ENCODE measurements around the gene ARID1B. TPM values are rescaled to one million over a fixed set of nuclear protein-coding genes. Genes with fewer than 3 reads are reported as not detected.

The ARID1B gene
- total and polyA plus RNA-seq, 2 of the 13 experiments (the other 11 are each of a cell fraction or from before 2014, with no cell fraction given) = 20.1 to 32.6 TPM

DNA sequence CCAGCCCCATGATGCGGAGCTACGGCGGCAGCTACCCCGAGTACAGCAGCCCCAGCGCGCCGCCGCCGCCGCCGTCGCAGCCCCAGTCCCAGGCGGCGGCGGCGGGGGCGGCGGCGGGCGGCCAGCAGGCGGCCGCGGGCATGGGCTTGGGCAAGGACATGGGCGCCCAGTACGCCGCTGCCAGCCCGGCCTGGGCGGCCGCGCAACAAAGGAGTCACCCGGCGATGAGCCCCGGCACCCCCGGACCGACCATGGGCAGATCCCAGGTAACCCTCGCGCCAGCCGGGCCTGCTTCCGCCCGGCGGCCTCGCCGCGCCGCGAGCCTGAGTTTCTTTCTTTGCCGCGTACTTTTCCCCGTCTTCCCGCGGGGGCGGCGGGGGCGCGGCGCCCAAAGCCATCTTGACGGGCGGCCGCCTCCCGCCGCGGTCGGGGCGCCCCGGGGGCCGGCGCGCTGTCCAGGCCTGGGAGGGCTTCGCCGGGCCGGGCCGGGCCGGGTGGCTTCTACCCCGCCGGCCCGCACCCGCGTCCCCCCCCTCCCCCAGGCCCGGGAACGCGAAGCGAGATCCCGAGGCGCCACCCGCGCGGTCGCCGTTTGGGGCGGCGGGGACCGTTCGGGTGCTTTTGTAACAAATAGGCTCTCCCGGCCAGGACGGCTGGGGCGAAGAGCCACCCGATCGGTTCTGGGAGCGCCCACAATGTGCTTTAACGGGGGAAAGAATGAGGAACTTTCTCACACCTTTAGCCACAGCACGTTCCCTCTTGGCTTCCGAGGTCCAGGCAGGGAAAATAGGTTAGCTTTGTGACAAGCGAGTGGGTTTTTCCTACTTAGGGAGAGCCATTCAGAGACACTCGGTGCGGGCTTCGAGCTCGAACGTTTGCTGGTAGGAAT is 2.3 kb downstream of the ARID1B start (continued):
- no peak for TF ChIP-seq ZNF274 (CRISPR knock-in tag; IDR thresholded peaks at IDR 0.05)
- TF ChIP-seq, protein P1, sequence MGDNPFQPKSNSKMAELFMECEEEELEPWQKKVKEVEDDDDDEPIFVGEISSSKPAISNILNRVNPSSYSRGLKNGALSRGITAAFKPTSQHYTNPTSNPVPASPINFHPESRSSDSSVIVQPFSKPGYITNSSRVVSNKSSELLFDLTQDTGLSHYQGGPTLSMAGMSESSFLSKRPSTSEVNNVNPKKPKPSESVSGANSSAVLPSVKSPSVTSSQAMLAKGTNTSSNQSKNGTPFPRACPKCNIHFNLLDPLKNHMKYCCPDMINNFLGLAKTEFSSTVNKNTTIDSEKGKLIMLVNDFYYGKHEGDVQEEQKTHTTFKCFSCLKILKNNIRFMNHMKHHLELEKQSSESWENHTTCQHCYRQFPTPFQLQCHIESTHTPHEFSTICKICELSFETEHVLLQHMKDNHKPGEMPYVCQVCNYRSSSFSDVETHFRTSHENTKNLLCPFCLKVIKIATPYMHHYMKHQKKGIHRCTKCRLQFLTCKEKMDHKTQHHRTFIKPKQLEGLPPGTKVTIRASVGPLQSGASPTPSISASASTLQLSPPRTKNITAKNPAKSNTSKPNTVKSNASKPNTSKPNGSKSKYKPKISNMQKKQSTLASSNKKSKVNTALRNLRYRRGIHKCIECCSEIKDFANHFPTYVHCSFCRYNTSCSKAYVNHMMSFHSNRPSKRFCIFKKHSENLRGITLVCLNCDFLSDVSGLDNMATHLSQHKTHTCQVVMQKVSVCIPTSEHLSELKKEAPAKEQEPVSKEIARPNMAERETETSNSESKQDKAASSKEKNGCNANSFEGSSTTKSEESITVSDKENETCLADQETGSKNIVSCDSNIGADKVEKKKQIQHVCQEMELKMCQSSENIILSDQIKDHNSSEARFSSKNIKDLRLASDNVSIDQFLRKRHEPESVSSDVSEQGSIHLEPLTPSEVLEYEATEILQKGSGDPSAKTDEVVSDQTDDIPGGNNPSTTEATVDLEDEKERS (CRISPR knock-in tag; IDR thresholded peaks at IDR 0.05) = no peak
- TF ChIP-seq, protein P2, sequence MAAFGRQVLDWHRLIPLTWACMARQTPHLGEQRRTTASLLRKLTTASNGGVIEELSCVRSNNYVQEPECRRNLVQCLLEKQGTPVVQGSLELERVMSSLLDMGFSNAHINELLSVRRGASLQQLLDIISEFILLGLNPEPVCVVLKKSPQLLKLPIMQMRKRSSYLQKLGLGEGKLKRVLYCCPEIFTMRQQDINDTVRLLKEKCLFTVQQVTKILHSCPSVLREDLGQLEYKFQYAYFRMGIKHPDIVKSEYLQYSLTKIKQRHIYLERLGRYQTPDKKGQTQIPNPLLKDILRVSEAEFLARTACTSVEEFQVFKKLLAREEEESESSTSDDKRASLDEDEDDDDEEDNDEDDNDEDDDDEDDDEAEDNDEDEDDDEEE (CRISPR knock-in tag; IDR thresholded peaks at IDR 0.05) = 0 out of 2 replicates have a peak, but pooled peaks have one; percentile 12
- TF ChIP-seq ZFY (CRISPR knock-in tag; IDR thresholded peaks at IDR 0.05) = peak; percentile 83
- TF ChIP-seq HHEX (CRISPR knock-in tag; IDR thresholded peaks at IDR 0.05) = no peak
- no peak for TF ChIP-seq RFX5 (IDR thresholded peaks at IDR 0.05; ENCODE audit: low read depth, low read length)
- TF ChIP-seq ZNF615 (CRISPR knock-in tag; IDR thresholded peaks at IDR 0.05; ENCODE audit: borderline replicate concordance) = no peak
- no peak for TF ChIP-seq NAIF1 (CRISPR knock-in tag; IDR thresholded peaks at IDR 0.05; ENCODE audit: borderline replicate concordance)
- TF ChIP-seq ZNF30 (CRISPR knock-in tag; IDR thresholded peaks at IDR 0.05) = 0 out of 2 replicates have a peak, but pooled peaks have one; percentile 57
- no peak for TF ChIP-seq NRL (CRISPR knock-in tag; IDR thresholded peaks at IDR 0.05; ENCODE audit: borderline replicate concordance)
- no peak for TF ChIP-seq ZBTB3 (CRISPR knock-in tag; IDR thresholded peaks at IDR 0.05; ENCODE audit: borderline replicate concordance, low read depth)
- TF ChIP-seq ZNF607 (CRISPR knock-in tag; IDR thresholded peaks at IDR 0.05; ENCODE audit: borderline replicate concordance) = 0 out of 2 replicates have a peak, but pooled peaks have one; percentile 21
- TF ChIP-seq RFX1 (IDR thresholded peaks at IDR 0.05) = no peak
- TF ChIP-seq, protein P3, sequence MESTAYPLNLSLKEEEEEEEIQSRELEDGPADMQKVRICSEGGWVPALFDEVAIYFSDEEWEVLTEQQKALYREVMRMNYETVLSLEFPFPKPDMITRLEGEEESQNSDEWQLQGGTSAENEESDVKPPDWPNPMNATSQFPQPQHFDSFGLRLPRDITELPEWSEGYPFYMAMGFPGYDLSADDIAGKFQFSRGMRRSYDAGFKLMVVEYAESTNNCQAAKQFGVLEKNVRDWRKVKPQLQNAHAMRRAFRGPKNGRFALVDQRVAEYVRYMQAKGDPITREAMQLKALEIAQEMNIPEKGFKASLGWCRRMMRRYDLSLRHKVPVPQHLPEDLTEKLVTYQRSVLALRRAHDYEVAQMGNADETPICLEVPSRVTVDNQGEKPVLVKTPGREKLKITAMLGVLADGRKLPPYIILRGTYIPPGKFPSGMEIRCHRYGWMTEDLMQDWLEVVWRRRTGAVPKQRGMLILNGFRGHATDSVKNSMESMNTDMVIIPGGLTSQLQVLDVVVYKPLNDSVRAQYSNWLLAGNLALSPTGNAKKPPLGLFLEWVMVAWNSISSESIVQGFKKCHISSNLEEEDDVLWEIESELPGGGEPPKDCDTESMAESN (CRISPR knock-in tag; conservative IDR thresholded peaks at IDR 0.05) = no peak
- TF ChIP-seq ZFP82 (CRISPR knock-in tag; IDR thresholded peaks at IDR 0.05; ENCODE audit: borderline replicate concordance) = no peak
- no peak for TF ChIP-seq ZNF292 (CRISPR knock-in tag; IDR thresholded peaks at IDR 0.05; ENCODE audit: borderline replicate concordance, low read depth)
- no peak for TF ChIP-seq SNRNP70 (IDR thresholded peaks at IDR 0.05; ENCODE audit: low read depth, low read length)
- TF ChIP-seq, protein P4, sequence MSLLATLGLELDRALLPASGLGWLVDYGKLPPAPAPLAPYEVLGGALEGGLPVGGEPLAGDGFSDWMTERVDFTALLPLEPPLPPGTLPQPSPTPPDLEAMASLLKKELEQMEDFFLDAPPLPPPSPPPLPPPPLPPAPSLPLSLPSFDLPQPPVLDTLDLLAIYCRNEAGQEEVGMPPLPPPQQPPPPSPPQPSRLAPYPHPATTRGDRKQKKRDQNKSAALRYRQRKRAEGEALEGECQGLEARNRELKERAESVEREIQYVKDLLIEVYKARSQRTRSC (CRISPR knock-in tag; IDR thresholded peaks at IDR 0.05; ENCODE audit: low read depth) = no peak
- no peak for TF ChIP-seq ETV6 (CRISPR knock-in tag; conservative IDR thresholded peaks at IDR 0.05)
- TF ChIP-seq, protein P5, sequence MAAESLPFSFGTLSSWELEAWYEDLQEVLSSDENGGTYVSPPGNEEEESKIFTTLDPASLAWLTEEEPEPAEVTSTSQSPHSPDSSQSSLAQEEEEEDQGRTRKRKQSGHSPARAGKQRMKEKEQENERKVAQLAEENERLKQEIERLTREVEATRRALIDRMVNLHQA (CRISPR knock-in tag; IDR thresholded peaks at IDR 0.05) = no peak
- TF ChIP-seq POLR2A (IDR thresholded peaks at IDR 0.05; ENCODE audit: insufficient read depth in 1 of 2, low read depth in 2 of 2, low read length in 2 of 2) = peak in 1 of 2 experiments; percentile 37; a peak in 1 of 4 replicates
- TF ChIP-seq ZNF138 (CRISPR knock-in tag; IDR thresholded peaks at IDR 0.05; ENCODE audit: low read depth) = peak; percentile 20; the same call in 1 of the 2 replicates
